Nephron (organoid): Measurements from ENCODE around the gene NME8.

Experiments
- H3K27ac Mint-ChIP-seq, 3 experiments: 2 replicates each; pipeline ENCODE4 v1.8.0; 2020; ENCODE audit warnings: mixed read lengths in 3 of 3, mild to moderate bottlenecking in 2 of 3, moderate library complexity in 1 of 3
- H3K27me3 Mint-ChIP-seq: 2 replicates; pipeline ENCODE4 v1.8.0; 2021; ENCODE audit warnings: low read depth, mild to moderate bottlenecking, moderate library complexity, mixed read lengths
- H3K36me3 Mint-ChIP-seq: 2 replicates; pipeline ENCODE4 v1.8.0; 2020; ENCODE audit warnings: low read depth, mixed read lengths
- H3K4me1 Mint-ChIP-seq: 2 replicates; pipeline ENCODE4 v1.8.0; 2020; ENCODE audit warnings: mixed read lengths
- H3K4me3 Mint-ChIP-seq, 3 experiments: 2 replicates each; pipeline ENCODE4 v1.8.0; 2020; ENCODE audit warnings: mild to moderate bottlenecking in 3 of 3, mixed read lengths in 3 of 3, moderate library complexity in 2 of 3
- H3K9me3 Mint-ChIP-seq: 2 replicates; pipeline ENCODE4 v1.8.0; 2020; ENCODE audit warnings: mixed read lengths
- CTCF ChIP-seq, 3 experiments: fragments of 200-600 bp; sonication (generic); IDR thresholded peaks; one replicate each; pipeline ENCODE4 v1.5.0; 2021; ENCODE audit warnings: antibody characterized with exemption in 3 of 3; ENCODE audit not compliant: unreplicated experiment in 3 of 3

Gene NME8

GRCh38 chr7:37901890-37902524 is 53.6 kb downstream of the NME8 start:
- H3K27me3 Mint-ChIP-seq: no peaks in the 10 kb centered on the region
- peaks cover 22% of the 10 kb centered on the region for H3K4me1 Mint-ChIP-seq
- H3K27ac Mint-ChIP-seq: peak overlapping the region in 2 of 3 experiments; percentile 21 to 75
- no peaks in the 10 kb centered on the region for H3K36me3 Mint-ChIP-seq
- no peaks in the 10 kb centered on the region for H3K9me3 Mint-ChIP-seq
- TF ChIP-seq CTCF (IDR thresholded peaks at IDR 0.05; ENCODE audit: unreplicated experiment in 3 of 3): no peak
- no peak overlapping the region for H3K4me3 Mint-ChIP-seq

- Mint-ChIP-seq H3K4me3 (no peak overlapping the region), H3K27ac (no peak overlapping the region), H3K36me3 (no peaks in the 10 kb centered on the region), H3K4me1 (peaks cover 3% of the 10 kb centered on the region), H3K9me3 (no peaks in the 10 kb centered on the region), H3K27me3 (no peaks in the 10 kb centered on the region)
- no peak for TF ChIP-seq CTCF (IDR thresholded peaks at IDR 0.05; ENCODE audit: unreplicated experiment in 3 of 3)
These were observed 59.9 kb downstream of the NME8 start for GRCh38 chr7:37908221-37908788.

GRCh38 chr7:37912756-37913155 is 64.4 kb downstream of the NME8 start:
- Mint-ChIP-seq H3K36me3 (no peaks in the 10 kb centered on the region), H3K4me3 (peak overlapping the region in 1 of 3 experiments; percentile 62), H3K9me3 (no peaks in the 10 kb centered on the region), H3K27ac (peak overlapping the region in 2 of 3 experiments; percentile 0 to 22), H3K4me1 (peaks cover 21% of the 10 kb centered on the region), H3K27me3 (peaks cover 14% of the 10 kb centered on the region)
- no peak for TF ChIP-seq CTCF (IDR thresholded peaks at IDR 0.05; ENCODE audit: unreplicated experiment in 3 of 3)

GRCh38 chr7:37915438-37915837 is 67.0 kb downstream of the NME8 start:
- Mint-ChIP-seq H3K27ac (peak overlapping the region; percentile 29 to 50 (median 44)), H3K4me1 (peaks cover 35% of the 10 kb centered on the region), H3K9me3 (no peaks in the 10 kb centered on the region), H3K4me3 (peak overlapping the region; percentile 77 to 80 (median 79)), H3K27me3 (peaks cover 37% of the 10 kb centered on the region), H3K36me3 (no peaks in the 10 kb centered on the region)
- no peak for TF ChIP-seq CTCF (IDR thresholded peaks at IDR 0.05; ENCODE audit: unreplicated experiment in 3 of 3)

GRCh38 chr7:37916017-37916672 is 67.7 kb downstream of the NME8 start:
- Mint-ChIP-seq H3K27me3 (peaks cover 38% of the 10 kb centered on the region), H3K9me3 (no peaks in the 10 kb centered on the region), H3K4me1 (peaks cover 36% of the 10 kb centered on the region), H3K36me3 (no peaks in the 10 kb centered on the region), H3K4me3 (peak overlapping the region; percentile 77 to 80 (median 79)), H3K27ac (peak overlapping the region in 2 of 3 experiments; percentile 44 to 77)
- no peak for TF ChIP-seq CTCF (IDR thresholded peaks at IDR 0.05; ENCODE audit: unreplicated experiment in 3 of 3)
